GM18505 (cell line): ENCODE data around the gene ATG5.

Experiments used
- ATAC-seq: cut with Tn5 transposase; IDR thresholded peaks from one replicate; pipeline ENCODE4 v1.9.1; 2021; ENCODE audit not compliant: unreplicated experiment
- POLR2A ChIP-seq: IDR thresholded peaks from 4 replicates; pipeline ENCODE4 v1.6.1; 2011; ENCODE audit warnings: borderline replicate concordance; ENCODE audit not compliant: insufficient read depth, insufficient read length; ENCODE audit errors: extremely low read depth

Gene ATG5

GRCh38 chr6:106324726-106325335, 729 bp downstream of the ATG5 start:
- no peak for ATAC-seq
- TF ChIP-seq POLR2A = no peak

- no peak for ATAC-seq
Measured at GRCh38 chr6:106321940-106322339, 3.6 kb downstream of the ATG5 start.

GRCh38 chr6:106318851-106319250, 6.7 kb downstream of the ATG5 start:
- no peak for ATAC-seq

More at GRCh38 chr6:106321940-106322339, 3.6 kb downstream of the ATG5 start:
- no peak for TF ChIP-seq POLR2A

GRCh38 chr6:106318061-106318460, 7.5 kb downstream of the ATG5 start:
- ATAC-seq = no peak
- no peak for TF ChIP-seq POLR2A

More at GRCh38 chr6:106318851-106319250, 6.7 kb downstream of the ATG5 start:
- no peak for TF ChIP-seq POLR2A

- no peak for ATAC-seq
- TF ChIP-seq POLR2A = no peak
Measured at GRCh38 chr6:106316375-106316766, 9.2 kb downstream of the ATG5 start.

- no peak for TF ChIP-seq POLR2A
- no peak for ATAC-seq
Measured at GRCh38 chr6:106315765-106316374, 9.7 kb downstream of the ATG5 start.

- no peak for TF ChIP-seq POLR2A
- no peak for ATAC-seq
Measured at GRCh38 chr6:106309766-106310373, 15.7 kb downstream of the ATG5 start.

GRCh38 chr6:106308985-106309384, 16.6 kb downstream of the ATG5 start:
- ATAC-seq = no peak
- no peak for TF ChIP-seq POLR2A

- ATAC-seq = no peak
- no peak for TF ChIP-seq POLR2A
Measured at GRCh38 chr6:106305740-106306139, 19.8 kb downstream of the ATG5 start.

GRCh38 chr6:106300944-106301343, 24.6 kb downstream of the ATG5 start:
- TF ChIP-seq POLR2A = no peak
- ATAC-seq = no peak

- ATAC-seq = no peak
- no peak for TF ChIP-seq POLR2A
Measured at GRCh38 chr6:106300020-106300780, 25.4 kb downstream of the ATG5 start.

GRCh38 chr6:106293116-106293515, 32.4 kb downstream of the ATG5 start:
- no peak for TF ChIP-seq POLR2A
- ATAC-seq = no peak

GRCh38 chr6:106290954-106291353, 34.6 kb downstream of the ATG5 start:
- ATAC-seq = no peak
- no peak for TF ChIP-seq POLR2A
